Raji (cell line): Measurements from ENCODE around the gene PMS1.

Experiments
- POLR2A ChIP-seq: IDR thresholded peaks from 2 replicates; pipeline ENCODE4 v1.6.1; 2011; ENCODE audit warnings: low read depth, low read length, control low read depth; ENCODE audit not compliant: insufficient read depth

Gene PMS1

DNA sequence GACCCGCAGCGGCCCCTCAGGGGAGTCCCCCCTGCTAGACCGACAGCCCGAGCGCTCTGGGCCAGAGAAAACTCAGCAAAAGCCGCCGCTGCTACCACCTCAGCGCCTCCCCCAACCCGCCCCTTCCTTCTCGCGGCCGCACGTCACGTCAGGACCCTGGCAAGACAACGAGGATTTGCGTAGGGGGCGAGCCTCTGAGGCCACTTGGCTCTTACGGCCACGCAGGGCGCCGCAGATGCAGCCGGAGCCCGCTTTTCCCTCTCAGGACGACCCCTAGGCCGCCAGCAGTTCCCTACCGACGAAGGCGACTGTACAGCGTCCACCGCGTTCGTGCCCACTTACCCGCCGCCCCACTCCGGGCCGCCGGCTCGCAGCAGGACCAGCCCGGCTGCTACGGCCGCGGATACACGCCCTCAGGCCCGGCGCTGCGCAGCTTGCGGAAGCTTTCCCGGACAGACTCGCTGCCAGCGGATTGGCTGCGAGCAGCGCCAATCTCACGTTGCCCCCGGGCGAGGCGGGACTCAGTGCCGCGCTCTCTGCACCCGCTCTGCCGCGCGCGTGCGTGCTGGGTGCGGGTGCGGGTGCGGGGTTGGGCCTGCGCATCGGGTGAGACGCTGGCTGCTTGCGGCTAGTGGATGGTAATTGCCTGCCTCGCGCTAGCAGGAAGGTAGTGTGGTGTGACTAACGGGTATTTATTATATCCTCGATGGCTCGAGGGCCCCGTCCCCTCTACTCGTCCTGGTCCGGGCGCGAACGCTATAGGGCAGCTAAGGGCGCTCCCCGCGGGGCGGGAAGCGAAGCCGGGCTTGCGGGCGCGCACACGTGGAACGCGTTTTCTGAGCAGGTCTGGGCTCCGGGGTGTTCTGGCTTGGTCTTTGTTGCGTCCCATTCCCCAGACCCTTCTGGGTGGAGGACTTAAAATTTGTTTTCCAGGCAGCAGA lies at the start of gene PMS1, which contains the start of gene ORMDL1:
Gene PMS1, plus strand, starts transcription at position 524 of the 941 bp plus-strand sequence. CDS start 7,360 bp downstream, outside the sequence.
Gene ORMDL1, minus strand, starts transcription at position 413 of the 941 bp plus-strand sequence. CDS start 1,744 bp downstream, outside the sequence.
- peak; percentile 98 for TF ChIP-seq POLR2A

DNA sequence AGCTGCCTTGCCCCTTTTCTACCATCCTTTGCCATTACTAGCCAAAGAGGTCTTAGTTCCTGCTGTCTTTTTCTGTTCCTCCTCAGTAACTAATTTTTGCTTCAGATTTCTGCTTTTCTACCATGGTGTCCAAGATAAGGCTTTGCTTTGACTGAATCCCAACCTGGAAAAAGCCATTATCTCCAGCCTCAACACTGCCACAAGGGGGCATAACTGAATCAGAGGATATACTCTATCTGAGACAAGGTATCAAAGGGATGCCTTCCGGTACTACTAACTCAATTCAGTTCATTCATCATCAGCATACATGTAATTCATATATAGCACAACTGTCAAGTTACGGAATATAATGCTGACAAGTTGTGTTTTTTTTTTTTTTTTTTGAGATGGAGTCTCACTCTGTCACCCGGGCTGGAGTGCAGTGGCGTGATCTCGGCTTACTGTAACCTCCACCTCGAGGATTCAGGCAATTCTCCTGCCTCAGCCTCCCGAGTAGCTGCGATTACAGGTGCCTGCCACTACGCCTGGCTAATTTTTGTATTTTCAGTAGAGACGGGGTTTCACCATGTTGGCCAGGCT lies 33.1 kb upstream of the PMS1 start:
- no peak for TF ChIP-seq POLR2A

DNA sequence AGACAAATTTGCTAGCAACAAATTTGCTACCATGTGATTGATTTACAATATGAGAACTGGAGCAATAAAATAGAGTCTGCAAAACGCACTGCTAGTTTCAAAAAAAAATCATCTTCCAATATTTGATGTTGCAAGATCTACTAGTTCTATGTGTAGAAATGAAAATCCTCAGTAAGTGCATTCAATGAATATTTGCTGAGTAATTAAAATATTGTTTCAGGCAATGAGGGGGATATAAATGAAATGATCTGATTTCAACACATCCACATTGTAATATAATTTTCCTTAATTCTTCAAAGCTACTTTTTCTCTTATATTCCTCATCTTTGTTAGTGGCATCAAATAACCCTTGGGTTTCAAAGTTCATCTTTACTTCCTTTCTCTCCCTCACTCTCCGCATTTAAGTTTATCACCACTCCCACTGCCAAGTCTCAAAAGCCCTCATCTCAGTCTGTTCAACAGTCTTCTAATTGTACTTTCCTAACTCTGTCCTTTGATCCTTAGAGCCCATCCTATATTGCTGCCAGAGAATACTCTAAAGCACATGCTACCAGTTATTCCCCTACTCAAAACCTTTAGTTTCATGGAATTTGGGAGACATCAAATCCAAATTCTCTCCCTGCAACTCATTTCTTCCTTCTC lies 27.8 kb upstream of the PMS1 start:
- TF ChIP-seq POLR2A: no peak

GRCh38 chr2:189762229-189762550 lies 22.1 kb upstream of the PMS1 start:
- no peak for TF ChIP-seq POLR2A

DNA sequence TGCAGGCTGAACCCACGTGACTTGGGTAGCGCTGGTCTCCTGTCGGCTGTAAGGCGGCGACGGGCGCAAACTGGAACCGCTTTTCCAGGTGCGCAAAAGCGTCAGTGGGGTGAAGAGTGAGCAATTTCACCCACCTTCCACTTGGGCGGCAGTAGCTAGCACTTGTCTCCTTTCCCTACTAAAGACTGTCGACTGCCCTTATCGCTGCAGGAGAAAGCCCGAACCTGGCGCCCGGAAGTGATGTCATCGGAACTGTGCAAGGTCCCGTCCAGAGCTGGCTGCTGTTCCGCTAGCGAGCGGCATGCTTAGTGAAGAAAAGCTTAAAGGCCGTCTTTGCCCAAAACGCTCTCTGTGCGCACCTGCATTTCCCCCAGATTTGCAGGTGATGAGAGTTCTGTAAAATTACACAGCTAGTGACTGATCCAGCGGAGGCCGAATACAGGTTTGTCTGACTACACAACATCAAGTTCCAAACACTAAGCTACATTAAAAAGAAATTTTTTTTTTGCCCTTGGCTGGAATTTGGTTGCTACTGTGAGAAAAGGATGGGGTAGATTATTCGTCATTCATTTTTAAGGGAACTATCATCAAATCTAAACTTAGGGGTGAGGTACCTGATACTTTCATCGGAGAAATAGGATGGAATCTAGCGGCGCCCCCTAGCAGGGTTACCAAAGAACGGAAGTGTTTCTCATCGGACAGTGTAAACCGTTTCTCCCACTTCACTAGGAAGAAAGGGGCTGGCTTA lies 21.5 kb upstream of the PMS1 start, which contains the start of gene OSGEPL1:
Gene OSGEPL1, minus strand, starts transcription at position 242 of the 748 bp plus-strand sequence. CDS start 1,152 bp downstream, outside the sequence.
- peak; percentile 88 for TF ChIP-seq POLR2A

GRCh38 chr2:189763908-189764661 lies 20.2 kb upstream of the PMS1 start:
- no peak for TF ChIP-seq POLR2A

DNA sequence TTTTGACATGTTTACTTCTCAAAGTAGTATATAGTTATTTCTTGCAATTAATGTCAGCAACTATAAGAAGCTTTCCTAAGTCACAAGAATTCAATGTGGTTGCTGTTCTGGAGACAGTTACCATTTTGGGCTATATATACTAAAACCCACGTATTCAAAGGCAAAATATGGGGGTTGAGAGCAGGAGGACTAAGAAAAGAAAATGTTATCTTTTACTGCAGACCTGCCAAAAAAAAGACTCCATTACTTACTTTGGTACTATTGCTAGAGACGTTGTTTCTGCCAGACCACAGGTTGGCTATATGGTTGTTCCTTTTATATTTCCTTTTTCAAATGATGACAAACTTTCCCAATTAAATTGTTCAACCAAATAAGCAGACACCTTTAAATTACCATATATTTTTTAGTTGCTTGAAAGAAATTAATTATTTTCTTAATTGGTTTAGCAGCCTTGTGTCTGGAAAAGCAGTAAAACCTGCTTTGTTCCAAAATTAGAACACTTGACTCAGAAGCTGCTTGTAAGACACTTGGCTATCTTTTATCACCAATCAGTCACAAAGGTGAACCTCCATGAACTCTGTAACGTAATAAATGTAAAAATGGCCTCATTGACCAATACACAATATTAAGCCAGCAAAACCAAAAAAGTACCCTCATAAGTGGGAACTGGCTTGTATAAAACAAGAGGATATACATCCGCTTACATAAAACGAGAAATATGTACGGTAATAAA lies 13.5 kb upstream of the PMS1 start:
- no peak for TF ChIP-seq POLR2A

- no peak for TF ChIP-seq POLR2A
Measured at GRCh38 chr2:189772212-189772611, 12.0 kb upstream of the PMS1 start.

- no peak for TF ChIP-seq POLR2A
Measured at GRCh38 chr2:189782221-189782671, 2.0 kb upstream of the PMS1 start.

DNA sequence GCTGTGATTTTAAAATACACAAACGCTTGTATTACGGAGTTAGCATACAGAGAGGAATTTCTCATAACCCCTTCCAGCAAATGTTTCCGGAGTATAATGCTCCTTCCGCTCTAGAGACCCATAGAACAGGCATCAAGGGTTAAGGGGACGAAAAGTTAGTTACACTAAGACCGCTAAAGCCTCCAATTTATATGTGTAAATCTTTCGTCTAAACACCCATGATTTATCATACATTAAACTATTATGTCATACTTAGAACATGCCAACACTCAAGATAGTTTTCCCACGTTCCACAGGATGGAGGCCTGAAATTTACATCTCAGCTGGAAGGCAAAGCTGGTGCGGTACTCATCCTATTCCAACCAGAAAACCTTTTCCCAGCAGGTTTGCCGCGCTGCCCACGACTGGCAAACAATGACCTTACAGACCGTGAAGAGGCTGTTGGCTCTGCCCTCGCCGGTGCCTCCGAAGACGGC lies 761 bp upstream of the PMS1 start:
- TF ChIP-seq POLR2A: no peak

DNA sequence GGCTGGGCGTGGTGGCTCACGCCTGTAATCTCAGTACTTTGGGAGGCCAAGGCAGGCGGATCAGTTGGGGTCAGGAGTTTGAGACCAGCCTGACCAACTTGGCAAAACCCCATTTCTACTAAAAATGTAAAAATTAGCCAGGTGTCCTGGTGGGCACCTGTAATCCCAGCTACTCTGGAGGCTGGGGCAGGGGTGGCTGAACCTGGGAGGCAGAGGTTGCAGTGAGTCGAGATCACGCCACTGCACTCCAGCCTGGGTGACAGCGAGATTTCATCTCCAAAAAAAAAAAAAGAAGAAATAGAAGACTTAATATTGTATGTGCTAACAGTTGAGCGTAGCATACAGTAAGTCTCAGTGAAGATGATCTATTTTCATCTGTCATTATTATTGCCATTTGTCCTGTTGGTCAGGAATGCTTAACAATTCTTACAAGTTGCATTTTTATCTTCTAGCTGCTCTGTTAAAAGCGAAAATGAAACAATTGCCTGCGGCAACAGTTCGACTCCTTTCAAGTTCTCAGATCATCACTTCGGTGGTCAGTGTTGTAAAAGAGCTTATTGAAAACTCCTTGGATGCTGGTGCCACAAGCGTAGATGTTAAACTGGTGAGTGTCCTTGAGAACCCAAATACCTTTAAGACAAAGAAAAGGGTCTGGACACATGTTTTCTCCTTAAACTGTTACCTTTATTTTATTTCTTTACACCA lies 7.2 kb downstream of the PMS1 start:
- no peak for TF ChIP-seq POLR2A

- no peak for TF ChIP-seq POLR2A
Measured at GRCh38 chr2:189794310-189794709, 10.1 kb downstream of the PMS1 start.

- no peak for TF ChIP-seq POLR2A
Measured at GRCh38 chr2:189797902-189798301, 13.7 kb downstream of the PMS1 start.
